ENCODE data around the gene PIGT. TPM values are rescaled to one million over a fixed set of nuclear protein-coding genes. Genes with fewer than 3 reads are reported as not detected.
"Not testable (repeated sequence)": the region's sequence is repeated elsewhere in the genome, so short reads cannot be mapped to it uniquely, and the experiment has no call there.

The PIGT gene
- total RNA-seq, 1 donor from 2014 or later, result 98.3 TPM

- DNase-seq (ENCODE audit: low spot score), result no peak
These were observed 47.0 kb downstream of the PIGT start for GRCh38 chr20:45462711-45463509.

DNA sequence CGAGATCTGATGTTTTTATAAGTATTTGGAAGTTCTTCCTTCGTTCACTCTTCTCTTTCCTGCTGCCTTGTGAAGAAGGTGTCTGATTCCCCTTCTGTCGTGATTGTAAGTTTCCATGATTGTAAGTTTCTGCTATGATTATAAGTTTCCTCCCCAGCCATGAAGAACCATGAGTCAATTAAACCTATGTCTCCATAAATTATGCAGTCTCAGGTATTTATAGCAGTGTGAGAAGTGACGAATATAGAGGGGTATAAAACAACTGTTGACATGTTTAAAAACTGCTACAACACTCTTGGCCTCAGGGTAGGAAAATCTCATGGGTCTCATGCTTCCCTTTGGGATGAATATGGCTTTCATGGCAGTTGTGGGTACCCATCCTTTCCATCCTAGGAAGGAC, 47.8 kb downstream of the PIGT start:
- no peak for DNase-seq (ENCODE audit: low spot score)

DNA sequence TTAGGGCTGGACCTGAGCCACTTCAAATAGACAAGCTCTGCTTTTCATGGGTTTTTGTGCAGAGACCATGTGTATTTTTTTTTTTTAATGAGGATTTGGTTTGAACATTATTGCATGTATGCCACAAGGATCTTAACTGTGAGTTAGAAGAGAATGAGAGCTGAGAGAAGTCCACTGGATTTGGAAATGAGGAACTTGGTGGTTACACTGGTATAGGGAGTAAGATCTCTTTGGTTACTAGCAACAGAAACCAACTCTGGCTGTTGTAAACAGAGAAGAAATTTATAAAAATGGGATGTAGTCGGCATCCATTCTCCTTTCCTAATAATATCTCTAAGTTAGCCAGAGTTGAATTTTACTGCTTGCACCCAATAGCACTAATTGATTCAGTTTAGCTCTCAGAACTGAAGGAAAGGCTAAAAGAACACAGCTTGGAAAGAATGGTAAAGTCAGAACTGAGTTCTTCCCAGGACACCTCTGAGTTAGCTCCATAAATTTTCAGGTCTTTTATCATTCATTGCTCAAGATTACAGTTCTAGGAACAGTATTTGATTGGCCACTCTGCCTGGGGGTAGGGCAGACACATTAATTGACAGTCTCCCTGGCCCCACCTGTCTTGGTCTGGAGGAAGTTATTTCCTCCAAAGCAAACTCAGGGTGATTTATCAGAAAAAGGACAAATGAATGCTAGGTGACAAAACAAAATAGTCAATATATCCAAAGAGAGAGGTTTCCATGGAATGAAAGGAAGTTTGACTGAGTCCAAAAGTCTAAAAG, 49.7 kb downstream of the PIGT start:
- DNase-seq (ENCODE audit: low spot score), result no peak

- no peak for DNase-seq (ENCODE audit: low spot score)
These were observed 51.2 kb downstream of the PIGT start for GRCh38 chr20:45467172-45467571.

- peak; percentile 50 for DNase-seq (ENCODE audit: low spot score)
These were observed 51.9 kb downstream of the PIGT start for GRCh38 chr20:45467861-45468260.

GRCh38 chr20:45469336-45470261, 53.7 kb downstream of the PIGT start, which contains the start of gene WFDC2:
Gene WFDC2 (plus strand): TSS chr20:45469753. CDS start chr20:45469782, 29 bp downstream.
- DNase-seq (ENCODE audit: low spot score), result no peak

DNA sequence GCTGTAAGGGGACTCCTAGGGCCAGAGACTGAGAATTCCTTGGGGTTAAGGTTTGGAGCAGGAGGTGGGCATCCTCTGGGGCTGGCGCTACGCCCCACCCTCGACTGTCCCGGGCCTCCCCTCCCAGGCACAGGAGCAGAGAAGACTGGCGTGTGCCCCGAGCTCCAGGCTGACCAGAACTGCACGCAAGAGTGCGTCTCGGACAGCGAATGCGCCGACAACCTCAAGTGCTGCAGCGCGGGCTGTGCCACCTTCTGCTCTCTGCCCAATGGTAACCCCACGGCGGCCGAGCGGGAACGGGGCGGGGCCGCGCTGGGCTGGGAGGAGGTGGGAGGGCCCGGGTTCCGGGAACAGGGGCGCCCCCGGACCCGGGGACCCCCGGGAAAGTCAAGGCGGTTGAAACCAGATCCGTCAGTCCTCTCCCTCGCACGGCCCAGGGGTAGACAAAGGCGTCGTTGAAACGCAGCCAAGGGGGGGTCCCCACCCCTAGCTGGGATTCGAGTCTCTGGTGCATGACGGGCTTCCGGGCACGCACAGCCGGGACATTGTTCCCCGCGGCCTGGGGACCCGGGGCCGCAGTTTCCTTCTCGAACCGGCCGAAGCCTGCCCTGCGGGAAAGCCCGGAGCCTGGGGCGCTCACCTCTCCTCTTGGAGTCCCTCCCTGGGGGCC, 54.5 kb downstream of the PIGT start:
- peak; percentile 45 for DNase-seq (ENCODE audit: low spot score)

GRCh38 chr20:45470937-45471336, 55.0 kb downstream of the PIGT start:
- no peak for DNase-seq (ENCODE audit: low spot score)

GRCh38 chr20:45472286-45472685, 56.3 kb downstream of the PIGT start:
- DNase-seq (ENCODE audit: low spot score), result not testable (repeated sequence)

Other genes starting within 250 kb of the PIGT start
- gene PI3, start 241.2 kb upstream of the PIGT start, total RNA-seq, result not detected
- gene SEMG1, start 209.1 kb upstream of the PIGT start, total RNA-seq, result 1.1 TPM
- not detected for gene SEMG2, start 194.8 kb upstream of the PIGT start, total RNA-seq
- gene SLPI, start 161.6 kb upstream of the PIGT start, total RNA-seq, result 548 TPM
- 0.26 TPM for gene RBPJL, start 109.3 kb upstream of the PIGT start, total RNA-seq
- 0.09 TPM for gene MATN4, start 107.8 kb upstream of the PIGT start, total RNA-seq
- 118 TPM for gene SDC4, start 67.7 kb upstream of the PIGT start, total RNA-seq
- 41.3 TPM for gene SYS1, start 53.0 kb upstream of the PIGT start, total RNA-seq
- not detected for gene TP53TG5, start 37.8 kb upstream of the PIGT start, total RNA-seq
- 48.0 TPM for gene DBNDD2, start 7.9 kb upstream of the PIGT start, total RNA-seq
- gene WFDC2, start 53.6 kb downstream of the PIGT start, total RNA-seq, result 144 TPM
- not detected for gene SPINT3, start 99.5 kb downstream of the PIGT start, total RNA-seq
- gene WFDC6, start 123.3 kb downstream of the PIGT start, total RNA-seq, result not detected
- gene EPPIN, start 131.3 kb downstream of the PIGT start, total RNA-seq, result not detected
- gene WFDC8, start 163.1 kb downstream of the PIGT start, total RNA-seq, result not detected
- gene WFDC10A, start 213.6 kb downstream of the PIGT start, total RNA-seq, result not detected
- gene WFDC9, start 215.1 kb downstream of the PIGT start, total RNA-seq, result not detected

All from mucosa of gallbladder (tissue), 1 donor.